HepG2 (cell line): ENCODE results near the gene HBA2. TPM values are rescaled to one million over a fixed set of nuclear protein-coding genes. Genes with fewer than 3 reads are reported as not detected.
A peak's percentile ranks its signal among the peaks of the same experiment; 100 is the strongest.

Experiments used
- CENPBD1 ChIP-seq: sonication (generic); formaldehyde crosslinking; IDR thresholded peaks from 2 replicates; pipeline ENCODE4 v1.8.0; 2022; ENCODE audit warnings: missing genetic modification reagents, low read depth, mild to moderate bottlenecking, borderline replicate concordance
- ELF1 ChIP-seq: sonication (generic); formaldehyde crosslinking; IDR thresholded peaks from 2 replicates; pipeline ENCODE4 v1.4.0; 2020; ENCODE audit warnings: missing genetic modification reagents
- EZH2 ChIP-seq: conservative IDR thresholded peaks from 2 replicates; pipeline ENCODE4 v1.6.1; 2012; ENCODE audit warnings: mild to moderate bottlenecking, low read depth, low read length, moderate library complexity
- MIER2 ChIP-seq: IDR thresholded peaks from 2 replicates; pipeline ENCODE4 v1.6.1; 2016; ENCODE audit warnings: missing biosample characterization, missing genetic modification reagents
- MTF1 ChIP-seq: sonication (generic); formaldehyde crosslinking; IDR thresholded peaks from 2 replicates; pipeline ENCODE4 v1.5.0; 2020; ENCODE audit warnings: missing genetic modification reagents
- NCOA5 ChIP-seq: sonication (generic); formaldehyde crosslinking; IDR thresholded peaks from 2 replicates; pipeline ENCODE4 v1.4.0; 2020; ENCODE audit warnings: missing genetic modification reagents
- PATZ1 ChIP-seq: sonication (generic); formaldehyde crosslinking; IDR thresholded peaks from 2 replicates; pipeline ENCODE4 v1.4.0; 2020; ENCODE audit warnings: missing genetic modification reagents
- PLRG1 ChIP-seq: fragments of 450-650 bp; conservative IDR thresholded peaks from 2 replicates; pipeline ENCODE4 v1.6.1; 2016
- ZFY ChIP-seq: sonication (generic); formaldehyde crosslinking; IDR thresholded peaks from 2 replicates; pipeline ENCODE4 v1.4.0; 2020; ENCODE audit warnings: missing genetic modification reagents
- ZHX2 ChIP-seq, 2 experiments: sonication (generic) in 1 of 2; formaldehyde crosslinking in 1 of 2; IDR thresholded peaks; 2 replicates each; pipeline versions ENCODE4 v1.6.1 to v1.9.0; 2014 to 2022; ENCODE audit warnings: antibody characterized with exemption in 1 of 2, borderline replicate concordance in 1 of 2, inconsistent platforms in 1 of 2, low read depth in 1 of 2, missing genetic modification reagents in 1 of 2
- ZMYM4 ChIP-seq: sonication (generic); formaldehyde crosslinking; IDR thresholded peaks from 2 replicates; pipeline ENCODE4 v1.8.1; 2023; ENCODE audit warnings: mild to moderate bottlenecking, missing genetic modification reagents
- ZNF274 ChIP-seq: sonication (generic); formaldehyde crosslinking; IDR thresholded peaks from 2 replicates; pipeline ENCODE4 v1.5.1; 2020; ENCODE audit warnings: mild to moderate bottlenecking, missing genetic modification reagents
- ZNF800 ChIP-seq: sonication (generic); formaldehyde crosslinking; IDR thresholded peaks from 2 replicates; pipeline ENCODE4 v1.4.0; 2020; ENCODE audit warnings: missing genetic modification reagents
- polyA plus RNA-seq, 8 experiments: library from polyadenylated mRNA; depleted of rRNA in 3 of 8; stranded (reverse) in 7 of 8; unstranded in 1 of 8; fragments of >200 nt; fragmentation: Illumina TruSeq in 4 of 8; extraction: Trizol in 4 of 8; gene quantifications; 2 replicates each; pipeline versions ENCODE4 v1.2.1 to v1.2.3, GENCODE V29; 2011 to 2016; ENCODE audit warnings: low read depth in 4 of 8, missing spikeins in 1 of 8, mixed read lengths in 1 of 8; ENCODE audit not compliant: insufficient read depth in 1 of 8
- total RNA-seq, 5 experiments: library from RNA; depleted of rRNA; stranded (reverse); fragments of >200 nt; fragmentation: Illumina TruSeq; extraction: Trizol; gene quantifications; 2 replicates each; pipeline ENCODE4 v1.2.3, GENCODE V29; 2016; ENCODE audit warnings: low read depth in 1 of 5
- TF ChIP-seq, protein P1 (sequence below): sonication (generic); formaldehyde crosslinking; IDR thresholded peaks from 2 replicates; pipeline ENCODE4 v1.5.0; 2020; ENCODE audit warnings: mild to moderate bottlenecking, missing genetic modification reagents

Gene HBA2
- total and polyA plus RNA-seq, 2 of the 13 experiments (the other 11 are each of a cell fraction or from before 2014, with no cell fraction given): not detected

- TF ChIP-seq ELF1 (CRISPR knock-in tag) (no peak), MTF1 (CRISPR knock-in tag) (no peak), MIER2 (CRISPR knock-in tag) (no peak), ZNF800 (no peak), CENPBD1 (CRISPR knock-in tag) (no peak), EZH2 (0 out of 2 replicates have a peak, but pooled peaks have one; percentile 48), ZNF274 (CRISPR knock-in tag) (no peak), ZHX2 (IDR thresholded peaks at IDR 0.05; ENCODE audit: low read depth) (no peak), ZHX2 (CRISPR knock-in tag; IDR thresholded peaks at IDR 0.05; ENCODE audit: borderline replicate concordance) (no peak), ZMYM4 (0 out of 2 replicates have a peak, but pooled peaks have one; percentile 38), NCOA5 (CRISPR knock-in tag) (no peak), PLRG1 (no peak), PATZ1 (CRISPR knock-in tag) (peak; percentile 58; the same call in 1 of the 2 replicates), ZFY (CRISPR knock-in tag) (0 out of 2 replicates have a peak, but pooled peaks have one; percentile 24)
- TF ChIP-seq, protein P1, sequence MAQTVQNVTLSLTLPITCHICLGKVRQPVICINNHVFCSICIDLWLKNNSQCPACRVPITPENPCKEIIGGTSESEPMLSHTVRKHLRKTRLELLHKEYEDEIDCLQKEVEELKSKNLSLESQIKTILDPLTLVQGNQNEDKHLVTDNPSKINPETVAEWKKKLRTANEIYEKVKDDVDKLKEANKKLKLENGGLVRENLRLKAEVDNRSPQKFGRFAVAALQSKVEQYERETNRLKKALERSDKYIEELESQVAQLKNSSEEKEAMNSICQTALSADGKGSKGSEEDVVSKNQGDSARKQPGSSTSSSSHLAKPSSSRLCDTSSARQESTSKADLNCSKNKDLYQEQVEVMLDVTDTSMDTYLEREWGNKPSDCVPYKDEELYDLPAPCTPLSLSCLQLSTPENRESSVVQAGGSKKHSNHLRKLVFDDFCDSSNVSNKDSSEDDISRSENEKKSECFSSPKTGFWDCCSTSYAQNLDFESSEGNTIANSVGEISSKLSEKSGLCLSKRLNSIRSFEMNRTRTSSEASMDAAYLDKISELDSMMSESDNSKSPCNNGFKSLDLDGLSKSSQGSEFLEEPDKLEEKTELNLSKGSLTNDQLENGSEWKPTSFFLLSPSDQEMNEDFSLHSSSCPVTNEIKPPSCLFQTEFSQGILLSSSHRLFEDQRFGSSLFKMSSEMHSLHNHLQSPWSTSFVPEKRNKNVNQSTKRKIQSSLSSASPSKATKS (CRISPR knock-in tag): no peak
Observed at GRCh38 chr16:162271-162991, 10.2 kb upstream of the HBA2 start (continued).
